ENCODE results near the gene HAUS8. TPM values are rescaled to one million over a fixed set of nuclear protein-coding genes. Genes with fewer than 3 reads are reported as not detected.
"Not testable (repeated sequence)": the region's sequence is repeated elsewhere in the genome, so short reads cannot be mapped to it uniquely, and the experiment has no call there.

Gene HAUS8
- total RNA-seq, 1 donor from 2014 or later, result 7.5 TPM

DNA sequence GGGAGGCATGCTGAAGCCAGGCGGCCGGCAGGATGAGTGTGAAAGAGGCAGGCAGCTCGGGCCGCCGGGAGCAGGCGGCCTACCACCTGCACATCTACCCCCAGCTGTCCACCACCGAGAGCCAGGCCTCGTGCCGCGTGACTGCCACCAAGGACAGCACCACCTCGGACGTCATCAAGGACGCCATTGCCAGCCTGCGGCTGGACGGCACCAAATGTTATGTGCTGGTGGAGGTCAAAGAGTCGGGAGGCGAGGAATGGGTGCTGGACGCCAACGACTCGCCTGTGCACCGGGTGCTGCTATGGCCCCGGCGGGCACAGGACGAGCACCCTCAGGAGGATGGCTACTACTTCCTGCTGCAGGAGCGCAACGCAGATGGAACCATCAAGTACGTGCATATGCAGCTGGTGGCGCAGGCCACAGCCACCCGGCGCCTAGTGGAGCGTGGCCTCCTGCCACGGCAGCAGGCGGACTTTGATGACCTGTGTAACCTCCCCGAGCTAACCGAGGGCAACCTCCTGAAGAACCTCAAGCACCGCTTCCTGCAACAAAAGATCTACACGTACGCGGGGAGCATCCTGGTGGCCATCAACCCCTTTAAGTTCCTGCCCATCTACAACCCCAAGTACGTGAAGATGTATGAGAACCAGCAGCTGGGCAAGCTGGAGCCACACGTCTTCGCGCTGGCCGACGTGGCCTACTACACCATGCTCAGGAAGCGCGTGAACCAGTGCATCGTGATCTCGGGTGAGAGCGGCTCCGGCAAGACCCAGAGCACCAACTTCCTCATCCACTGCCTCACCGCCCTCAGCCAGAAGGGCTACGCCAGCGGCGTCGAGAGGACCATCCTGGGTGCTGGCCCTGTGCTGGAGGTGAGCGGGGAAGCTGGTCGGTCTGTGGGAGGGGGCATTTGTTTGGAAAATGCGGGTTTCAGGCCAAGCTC is 26.7 kb upstream of the HAUS8 start:
- no peak for DNase-seq (ENCODE audit: low spot score)

DNA sequence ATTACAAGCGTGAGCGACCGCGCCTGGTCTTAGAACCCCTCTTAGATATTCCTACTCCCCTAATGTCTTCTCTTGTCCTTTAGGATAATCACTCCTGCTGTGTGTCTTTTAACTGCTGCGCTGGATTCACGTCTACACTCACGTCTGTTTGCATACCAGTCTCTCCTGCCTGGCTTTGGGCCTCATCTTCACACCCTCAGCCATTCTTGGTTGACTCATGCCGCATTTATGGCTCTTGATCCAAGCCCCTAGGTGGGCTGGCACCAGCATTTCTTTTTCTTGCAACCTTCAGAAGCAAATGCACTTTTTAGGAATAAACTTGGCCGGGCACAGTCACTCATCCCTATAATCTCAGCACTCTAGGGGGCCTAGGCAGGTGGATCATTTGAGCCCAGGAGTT is 23.1 kb upstream of the HAUS8 start:
- no peak for DNase-seq (ENCODE audit: low spot score)

DNA sequence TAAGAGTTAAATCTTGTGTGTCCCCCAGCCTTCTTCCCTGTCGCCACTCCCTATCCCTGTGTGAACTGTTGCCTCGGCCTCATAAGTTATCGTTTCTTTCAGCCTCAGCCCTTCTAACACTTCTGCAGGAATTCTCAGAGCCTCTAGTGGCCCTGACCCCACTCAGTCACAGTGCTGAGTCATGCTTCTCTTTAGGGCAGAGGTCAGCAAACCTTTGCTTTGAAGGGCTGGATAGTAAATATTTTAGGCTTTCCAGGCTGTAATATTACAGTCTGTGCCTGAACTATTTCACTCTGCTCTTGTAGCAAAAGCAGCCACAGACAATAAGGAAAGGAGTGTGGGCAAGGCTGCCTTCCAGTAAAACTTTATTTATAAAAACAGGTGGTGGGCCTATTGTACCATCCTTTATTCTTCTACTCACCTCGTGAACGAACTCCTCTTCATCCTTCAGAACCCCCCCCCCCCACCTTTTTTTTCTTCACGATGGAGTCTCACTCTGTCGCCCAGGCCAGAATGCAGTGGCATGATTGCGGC is 22.4 kb upstream of the HAUS8 start:
- peak; percentile 84 for DNase-seq (ENCODE audit: low spot score)

DNA sequence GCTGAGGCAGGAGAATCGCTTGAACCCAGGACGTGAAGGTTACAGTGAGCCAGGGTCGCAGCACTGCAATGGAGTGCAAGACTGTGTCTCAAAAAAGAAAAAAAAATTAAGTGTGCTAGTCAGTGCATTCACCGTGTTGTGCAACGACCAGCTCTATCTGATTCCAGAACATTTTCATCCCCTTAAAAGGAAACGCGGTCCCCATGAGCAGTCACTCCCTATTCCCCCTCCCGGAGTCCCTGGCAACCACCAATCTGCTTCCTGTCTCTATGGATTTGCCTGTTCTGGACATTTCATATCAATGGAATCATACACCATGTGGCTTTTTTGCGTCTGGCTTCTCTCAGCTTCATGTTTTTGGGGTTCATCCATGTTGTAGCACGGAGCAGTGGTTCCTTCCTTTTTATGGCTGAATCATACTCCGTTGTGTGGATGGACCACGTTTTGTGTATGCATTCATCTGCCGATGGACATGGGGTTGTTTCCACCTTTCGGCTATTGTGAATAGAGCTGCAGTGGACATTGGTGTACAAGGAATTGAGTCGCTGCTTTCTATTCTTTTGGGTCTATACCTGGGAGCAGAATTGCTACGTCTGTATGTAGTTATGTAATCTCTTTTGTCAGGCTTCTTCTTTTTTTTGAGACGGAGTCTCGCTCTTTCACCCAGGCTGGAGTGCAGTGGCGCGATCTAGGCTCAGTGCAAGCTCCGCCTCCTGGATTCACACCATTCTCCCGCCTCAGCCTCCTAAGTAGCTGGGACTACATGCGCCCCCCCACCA is 20.1 kb upstream of the HAUS8 start:
- DNase-seq (ENCODE audit: low spot score), result peak; percentile 82

DNA sequence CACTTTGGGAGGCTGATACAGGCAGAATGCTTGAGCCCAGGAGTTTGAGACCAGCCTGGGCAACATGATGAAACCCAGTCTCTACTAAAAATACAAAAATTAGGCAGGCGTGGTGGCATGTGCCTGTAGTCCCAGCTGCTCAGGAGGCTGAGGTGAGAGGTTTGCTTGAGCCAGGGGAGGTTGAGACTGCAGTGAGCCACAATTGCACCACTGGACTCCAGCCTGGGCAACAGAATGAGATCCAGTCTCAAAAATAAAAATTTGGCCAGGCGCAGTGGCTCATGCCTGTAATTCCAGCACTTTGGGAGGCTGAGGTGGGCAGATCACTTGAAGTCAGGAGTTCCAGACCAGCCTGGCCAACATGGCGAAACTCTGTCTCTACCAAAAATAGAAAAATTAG is 19.4 kb upstream of the HAUS8 start:
- DNase-seq (ENCODE audit: low spot score), result not testable (repeated sequence)

DNA sequence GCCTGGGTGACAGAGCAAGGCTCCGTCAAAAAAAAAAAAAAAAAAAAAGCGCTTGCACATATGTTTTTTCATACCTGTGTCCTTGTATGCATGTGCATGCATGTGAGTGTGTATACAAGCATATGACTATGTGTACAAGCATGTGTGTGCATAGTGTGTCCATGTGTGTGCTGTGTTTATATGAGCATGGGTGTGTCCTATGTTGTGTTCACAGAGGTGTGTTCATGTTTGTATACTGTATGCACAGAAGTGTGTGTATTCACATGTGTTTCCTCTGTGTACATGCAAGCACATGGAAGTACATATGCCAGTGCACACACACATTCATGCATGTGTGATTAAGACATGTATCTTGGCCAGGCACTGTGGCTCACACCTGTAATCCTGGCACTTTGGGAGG is 17.4 kb upstream of the HAUS8 start:
- DNase-seq (ENCODE audit: low spot score), result no peak

DNA sequence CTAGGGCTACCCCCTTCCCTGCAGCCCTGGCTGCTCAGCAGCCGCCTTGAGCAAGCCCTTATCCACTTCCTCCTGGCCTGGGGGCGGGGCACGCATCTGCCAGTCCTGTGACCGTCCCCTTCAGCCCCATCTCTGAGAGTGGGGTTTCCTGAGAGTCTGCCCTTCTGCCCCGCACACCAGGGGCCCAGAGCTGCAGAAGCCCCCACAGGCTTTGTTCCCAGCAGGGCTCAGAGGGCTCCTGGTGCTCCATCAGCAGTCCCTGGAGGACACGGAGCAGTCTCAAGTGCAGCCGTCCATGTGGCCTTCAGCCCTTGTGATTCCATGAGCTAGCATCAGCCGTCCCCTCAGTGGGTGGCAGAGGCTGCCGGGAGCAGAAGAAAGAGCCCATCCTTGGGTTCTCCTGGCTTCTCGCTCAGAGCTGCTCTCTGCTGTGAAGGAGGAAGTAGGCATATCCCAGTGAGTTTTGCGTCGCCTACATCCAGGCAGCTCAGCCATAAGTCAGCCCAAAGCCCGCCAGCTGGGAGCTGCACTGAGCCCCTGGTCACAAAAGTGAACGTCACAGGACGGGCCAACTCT is 16.6 kb upstream of the HAUS8 start:
- no peak for DNase-seq (ENCODE audit: low spot score)

DNA sequence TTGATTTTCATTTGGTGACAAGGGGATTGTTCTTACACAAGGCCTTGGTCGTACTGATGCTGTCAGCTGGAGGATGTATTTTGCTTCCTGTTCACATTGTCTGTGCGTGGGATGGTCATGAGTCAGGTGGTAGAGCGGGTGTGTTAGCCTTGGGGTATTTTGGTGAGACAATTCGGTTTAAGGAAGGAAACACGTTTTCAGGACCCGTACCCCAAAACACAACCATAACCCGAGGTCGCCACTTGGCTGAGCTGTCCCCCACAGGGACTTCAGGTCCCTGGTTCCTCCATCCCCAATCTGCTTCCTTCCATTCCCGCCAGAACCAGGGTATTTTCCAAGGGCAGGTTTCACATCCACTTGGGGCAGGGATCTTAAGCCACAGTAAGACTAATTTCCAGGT is 15.3 kb upstream of the HAUS8 start:
- no peak for DNase-seq (ENCODE audit: low spot score)

DNA sequence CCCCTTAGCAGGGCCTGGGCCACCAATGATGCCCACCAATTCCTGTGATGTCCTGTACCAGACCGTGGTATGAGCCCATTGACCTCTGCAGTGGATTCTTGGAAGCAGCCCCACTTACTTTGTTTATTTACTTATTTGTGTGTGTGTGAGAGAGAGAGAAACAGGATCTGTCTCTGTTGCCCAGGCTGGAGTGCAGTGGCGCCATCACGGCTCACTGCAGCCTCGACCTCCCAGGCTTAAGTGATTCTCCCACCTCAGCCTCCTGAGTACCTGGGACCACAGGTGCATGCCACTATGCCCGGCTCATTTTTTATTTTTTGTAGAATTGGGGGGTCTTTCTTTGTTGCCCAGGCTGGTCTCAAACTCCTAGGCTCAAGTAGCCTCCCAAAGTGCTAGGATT is 13.3 kb upstream of the HAUS8 start:
- no peak for DNase-seq (ENCODE audit: low spot score)

DNA sequence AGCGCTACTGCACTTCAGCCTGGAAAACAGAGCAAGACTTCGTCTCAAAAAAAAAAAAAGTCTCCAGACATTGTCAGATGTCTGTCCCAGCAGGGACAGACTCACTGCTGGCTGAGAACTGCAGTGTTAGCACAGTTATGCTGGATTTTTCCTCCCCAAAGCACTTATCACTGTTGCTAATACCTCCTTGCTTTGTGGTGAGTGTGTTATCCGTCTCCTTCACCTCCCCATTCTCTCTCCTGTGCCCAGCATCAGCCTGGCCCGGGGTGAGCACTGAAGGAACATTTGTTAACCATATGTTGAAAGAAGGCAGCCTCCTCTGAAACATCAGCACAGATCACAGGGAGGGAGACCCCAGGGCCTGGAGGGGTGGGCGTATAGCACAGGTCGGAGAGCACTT is 11.6 kb upstream of the HAUS8 start:
- DNase-seq (ENCODE audit: low spot score), result no peak

DNA sequence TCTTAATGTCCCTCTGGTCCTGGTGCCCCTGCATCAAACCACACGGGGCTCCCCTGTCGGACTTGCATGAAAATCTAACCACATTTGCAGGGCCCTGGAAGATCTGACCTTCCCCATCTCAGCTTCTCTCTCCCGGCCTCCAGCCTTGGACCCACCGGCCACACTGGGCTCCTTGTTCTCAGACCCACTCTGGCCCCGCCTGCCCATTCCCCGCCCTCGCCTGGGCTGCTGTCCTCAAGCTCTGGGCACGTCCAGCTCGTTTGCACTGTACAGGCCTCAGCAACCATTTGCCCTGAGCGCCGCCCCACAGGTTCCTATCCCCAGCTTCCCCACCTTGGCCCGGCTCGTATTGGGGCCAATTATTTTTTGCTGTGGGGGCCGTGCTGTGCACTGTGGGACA is 10.9 kb upstream of the HAUS8 start:
- no peak for DNase-seq (ENCODE audit: low spot score)

DNA sequence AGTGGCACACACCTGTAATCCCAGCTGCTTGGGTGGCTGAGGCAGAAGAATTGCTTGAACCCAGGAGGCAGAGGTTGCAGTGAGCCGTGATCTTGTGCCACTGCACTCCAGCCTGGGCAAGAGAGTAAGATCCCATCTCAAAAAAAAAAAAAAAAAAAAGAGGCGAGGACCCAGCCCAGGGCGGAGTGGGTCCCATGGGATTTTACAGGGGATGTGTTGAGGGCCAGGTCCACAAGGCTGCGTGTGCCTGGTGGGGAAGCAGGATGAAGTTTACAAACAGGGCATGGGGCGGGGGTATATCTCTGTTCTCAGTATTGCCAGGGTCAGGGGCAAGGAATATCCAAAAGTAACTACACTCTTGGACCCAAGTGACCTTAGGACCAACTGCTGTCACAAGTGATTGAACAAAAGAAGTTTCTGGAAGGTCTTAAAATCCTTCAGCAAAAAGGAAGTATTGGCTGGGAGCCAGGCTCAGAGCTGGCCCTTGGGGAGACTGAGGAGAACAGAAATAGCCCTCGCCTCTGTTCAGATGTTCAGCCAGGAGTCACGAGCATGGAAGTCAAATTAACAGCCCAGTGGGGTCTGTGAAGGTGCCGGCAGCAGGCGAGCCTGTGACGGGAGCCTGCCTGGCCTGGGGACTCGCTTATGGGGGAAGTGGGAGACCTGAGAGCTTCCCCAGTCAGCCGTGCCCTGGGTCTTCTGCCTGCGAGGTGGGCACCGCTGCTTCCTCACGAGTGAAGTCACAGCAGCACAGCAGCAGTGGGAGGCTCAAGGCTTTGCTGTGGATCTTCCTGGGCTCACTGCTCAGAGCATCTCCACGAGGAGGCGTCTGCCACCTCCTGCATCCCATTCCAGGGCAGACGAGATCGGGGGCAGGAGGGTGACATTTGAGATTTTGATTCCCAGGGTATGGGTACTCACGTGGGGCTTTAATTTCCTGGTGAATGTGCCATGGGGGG is 6.7 kb upstream of the HAUS8 start:
- no peak for DNase-seq (ENCODE audit: low spot score)

DNA sequence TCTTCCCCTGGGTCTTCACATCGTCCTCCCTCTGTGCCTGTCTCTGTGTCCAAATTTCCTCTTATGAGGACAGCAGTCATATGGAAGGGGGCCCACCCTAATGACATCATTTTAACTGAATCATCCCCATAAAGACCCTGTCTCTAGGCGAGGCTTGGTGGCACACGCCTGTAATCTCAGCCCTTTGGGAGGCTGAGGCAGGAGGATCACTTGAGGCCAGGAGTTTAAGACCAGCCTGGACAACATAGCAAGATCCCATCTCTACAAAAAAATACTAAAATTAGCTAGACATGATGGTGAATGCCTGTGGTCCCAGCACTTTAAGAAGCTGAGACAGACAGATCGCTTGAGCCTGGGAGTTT is 5.2 kb upstream of the HAUS8 start:
- DNase-seq (ENCODE audit: low spot score), result no peak

DNA sequence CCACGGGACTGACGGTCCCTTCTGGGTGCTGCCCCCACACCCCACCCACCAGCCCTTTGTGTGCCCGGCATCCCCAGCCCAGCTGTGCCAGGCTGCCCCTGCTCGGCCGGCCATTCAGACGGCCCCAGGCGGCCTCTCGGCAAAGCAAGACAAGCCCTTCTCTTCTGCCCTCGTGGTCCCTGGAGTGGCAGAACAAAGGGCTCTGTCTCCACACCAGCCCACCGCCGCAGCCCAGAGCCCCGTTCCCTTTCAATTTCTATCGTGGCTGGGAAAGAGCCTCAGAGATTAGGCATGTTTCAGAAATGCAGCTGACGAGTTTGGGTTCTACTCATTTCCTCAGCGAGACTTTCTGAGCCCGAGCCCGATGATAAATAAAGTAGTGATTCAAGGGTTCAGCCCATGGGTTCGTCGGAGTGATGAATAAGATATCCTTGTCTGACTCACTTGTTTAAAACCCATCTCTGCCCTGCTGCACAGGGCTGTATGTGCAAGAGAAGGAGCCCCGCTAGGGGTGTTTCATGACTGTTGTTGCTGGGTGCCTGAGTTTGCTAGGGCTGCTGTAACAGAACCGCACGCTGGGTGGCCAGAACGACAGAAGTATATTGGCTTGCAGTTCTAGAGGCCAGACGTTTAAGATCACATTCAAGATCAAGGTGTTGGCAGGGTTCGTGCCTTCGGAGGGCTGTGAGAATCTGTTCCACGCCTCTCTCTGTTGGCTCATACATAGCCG is 4.6 kb upstream of the HAUS8 start:
- peak; percentile 93 for DNase-seq (ENCODE audit: low spot score)

DNA sequence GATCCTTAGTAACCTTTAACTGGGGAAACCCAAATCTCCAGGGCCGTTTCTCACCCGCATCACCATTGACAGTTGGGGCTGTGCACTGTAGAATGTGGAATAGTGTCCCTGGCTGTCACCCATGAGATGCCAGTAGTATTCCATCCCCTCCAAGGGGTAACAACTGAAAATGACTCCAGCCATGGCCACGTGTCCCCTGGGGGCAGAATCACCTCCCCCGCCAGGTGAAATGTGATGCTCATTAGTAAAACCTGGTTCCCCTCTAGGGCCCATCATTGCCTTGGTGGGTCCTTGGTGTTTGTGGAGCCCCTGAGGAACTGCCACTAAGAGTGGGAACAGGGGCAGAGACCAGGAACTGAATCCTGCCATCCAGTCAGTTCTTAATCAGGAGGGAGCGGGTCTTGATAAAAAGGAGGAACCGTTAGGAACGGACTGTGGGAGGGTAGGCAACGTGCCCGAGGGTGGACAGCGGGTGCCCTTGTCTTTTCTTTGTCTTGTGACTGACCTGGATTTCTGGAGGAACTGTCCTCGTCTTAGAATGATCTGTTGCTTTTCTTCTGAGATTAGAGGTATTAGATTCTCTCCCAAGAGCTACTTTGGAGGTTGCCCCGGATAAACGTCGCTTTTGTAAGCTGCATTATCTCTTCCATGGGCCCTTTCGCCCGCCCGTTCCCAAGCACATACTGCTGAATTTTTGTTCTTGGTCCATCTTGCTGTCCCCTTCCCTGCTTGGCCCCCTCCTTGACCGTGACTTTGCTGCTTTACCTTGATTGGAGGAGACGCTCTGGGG is 3.9 kb upstream of the HAUS8 start:
- DNase-seq (ENCODE audit: low spot score), result no peak

DNA sequence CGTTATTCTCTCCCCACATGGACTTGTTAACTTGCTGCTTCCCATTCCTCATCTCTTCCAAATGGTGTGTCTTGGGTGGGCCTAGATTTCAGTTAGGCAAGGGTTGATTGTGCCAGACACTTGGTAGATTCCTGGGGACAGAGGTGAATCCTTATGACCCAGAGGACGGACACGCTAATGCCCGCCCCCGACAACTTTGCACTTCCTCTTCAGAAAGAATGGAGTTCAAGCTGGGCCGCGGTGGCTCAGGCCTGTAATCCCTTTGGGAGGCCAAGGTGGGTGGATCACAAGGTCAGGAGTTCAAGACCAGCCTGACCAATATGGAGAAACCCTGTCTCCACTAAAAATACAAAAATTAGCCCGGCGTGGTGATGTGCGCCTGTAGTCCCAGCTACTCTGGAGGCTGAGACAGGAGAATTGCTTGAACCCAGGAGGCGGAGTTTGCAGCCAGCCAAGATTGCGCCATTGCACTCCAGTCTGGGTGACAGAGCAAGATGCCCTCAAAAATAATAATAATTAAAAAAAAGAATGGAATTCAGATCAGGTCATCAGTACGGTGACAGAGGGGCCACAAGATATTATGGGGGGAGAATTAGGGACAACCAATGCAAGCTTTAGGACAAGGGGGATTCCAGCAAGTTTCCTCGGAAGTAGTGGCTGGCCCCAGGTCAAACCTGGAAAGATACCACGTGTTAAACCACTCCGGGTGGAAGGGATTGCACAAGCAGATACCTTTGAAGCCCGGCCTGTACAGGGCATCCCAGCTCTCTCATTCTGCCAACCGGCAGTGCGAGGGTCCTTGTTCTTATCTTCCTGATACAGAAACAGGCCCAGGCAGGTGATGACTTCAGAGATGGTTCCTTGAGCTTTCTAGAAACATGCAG is 3.0 kb upstream of the HAUS8 start:
- DNase-seq (ENCODE audit: low spot score), result no peak

DNA sequence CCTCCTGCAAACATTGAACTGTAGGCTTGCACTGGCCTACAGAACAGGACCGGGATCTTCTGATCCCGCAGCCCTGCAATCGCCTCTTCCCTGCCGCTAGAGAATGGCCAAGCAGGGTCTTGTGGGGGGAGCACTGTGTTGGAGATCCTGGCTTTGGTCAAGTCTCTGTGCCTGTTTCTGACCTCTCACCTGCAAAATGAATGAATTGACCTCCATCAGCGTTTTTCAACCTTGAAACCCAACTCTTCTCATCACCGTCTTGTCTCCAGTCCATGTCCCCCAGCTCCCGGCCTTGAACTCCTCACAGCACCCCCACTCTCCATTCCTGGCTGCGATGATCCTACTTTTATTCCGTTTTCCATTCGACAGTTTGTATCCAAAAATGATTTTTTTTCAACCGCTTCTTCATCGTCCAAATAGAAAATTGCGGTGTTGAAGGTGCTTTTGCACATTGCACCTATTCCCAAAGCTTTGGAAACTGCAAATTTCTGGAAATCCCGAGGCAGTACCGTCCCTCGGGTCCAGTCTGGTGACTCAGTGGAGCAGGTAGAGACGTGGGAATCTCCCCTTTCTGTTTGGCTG is 2.3 kb upstream of the HAUS8 start:
- DNase-seq (ENCODE audit: low spot score), result no peak

DNA sequence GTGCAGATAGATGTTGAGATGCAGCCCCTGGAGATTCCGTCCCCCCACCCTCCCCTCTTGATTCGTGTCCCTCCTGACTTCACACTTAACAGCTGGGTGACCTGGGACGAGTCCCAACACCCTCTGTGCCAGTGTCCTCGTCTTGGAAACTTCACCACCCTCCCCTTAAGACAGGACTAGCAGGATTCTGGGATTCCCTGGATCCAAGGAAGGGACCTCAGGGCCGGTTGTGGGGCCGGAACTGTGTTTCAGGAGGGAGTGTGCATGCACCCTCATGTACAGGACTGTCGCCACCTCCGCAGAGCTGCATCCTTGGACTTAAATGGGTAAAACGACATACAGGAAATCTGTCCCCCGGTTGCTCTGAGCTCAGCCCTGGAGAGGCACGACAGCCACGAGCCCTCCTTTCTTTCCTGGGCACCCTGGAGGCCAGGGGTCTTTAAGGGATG is 1.3 kb upstream of the HAUS8 start:
- no peak for DNase-seq (ENCODE audit: low spot score)
